ENCODE measurements around the gene FREM3.

The FREM3 gene

GRCh38 chr4:143597276-143597675, 103.2 kb downstream of the FREM3 start:
- Histone ChIP-seq H2AFZ (ENCODE audit: low read depth, low read length) (no peak overlapping the region), H3K4me1 (ENCODE audit: insufficient read depth, low read length) (no peaks in the 10 kb centered on the region), H3K36me3 (ENCODE audit: insufficient read depth, low read length) (no peaks in the 10 kb centered on the region), H3K27ac (ENCODE audit: low read length) (no peak overlapping the region), H3K4me2 (ENCODE audit: insufficient read depth, low read length) (no peak overlapping the region), H4K20me1 (ENCODE audit: insufficient read depth, low read length) (no peaks in the 10 kb centered on the region), H3K79me2 (ENCODE audit: insufficient read depth, low read length) (no peaks in the 10 kb centered on the region), H3K9me3 (ENCODE audit: insufficient read depth, low read length, severe bottlenecking) (no peaks in the 10 kb centered on the region), H3K9ac (ENCODE audit: low read depth, low read length) (no peak overlapping the region), H3K4me3 (ENCODE audit: low read depth in 1 of 2, low read length in 2 of 2) (no peak overlapping the region), H3K27me3 (ENCODE audit: insufficient read depth, low read length, poor library complexity) (no peaks in the 10 kb centered on the region)
- TF ChIP-seq EZH2 (IDR thresholded peaks at IDR 0.05; ENCODE audit: borderline replicate concordance, low read depth, low read length, severe bottlenecking) (no peak), CTCF (IDR thresholded peaks at IDR 0.05; ENCODE audit: borderline replicate concordance, extremely low read depth, low read length, poor library complexity, severe bottlenecking) (no peak)
- ATAC-seq (ENCODE audit: insufficient read depth, low read depth) (no peak), DNase-seq (no peak)

GRCh38 chr4:143587703-143588102, 112.8 kb downstream of the FREM3 start:
- peaks cover 11% of the 10 kb centered on the region for H3K9me3 ChIP-seq (ENCODE audit: insufficient read depth, low read length, severe bottlenecking)
- H3K27ac ChIP-seq (ENCODE audit: low read length) = no peak overlapping the region
- H3K9ac ChIP-seq (ENCODE audit: low read depth, low read length) = no peak overlapping the region
- DNase-seq (no peak), ATAC-seq (ENCODE audit: insufficient read depth, low read depth) (peak; percentile 57; the same call in 1 of the 3 replicates)
- no peaks in the 10 kb centered on the region for H3K79me2 ChIP-seq (ENCODE audit: insufficient read depth, low read length)
- no peaks in the 10 kb centered on the region for H4K20me1 ChIP-seq (ENCODE audit: insufficient read depth, low read length)
- H3K4me1 ChIP-seq (ENCODE audit: insufficient read depth, low read length) = no peaks in the 10 kb centered on the region
- no peaks in the 10 kb centered on the region for H3K36me3 ChIP-seq (ENCODE audit: insufficient read depth, low read length)
- H2AFZ ChIP-seq (ENCODE audit: low read depth, low read length) = no peak overlapping the region
- TF ChIP-seq EZH2 (IDR thresholded peaks at IDR 0.05; ENCODE audit: borderline replicate concordance, low read depth, low read length, severe bottlenecking) (no peak), CTCF (IDR thresholded peaks at IDR 0.05; ENCODE audit: borderline replicate concordance, extremely low read depth, low read length, poor library complexity, severe bottlenecking) (peak; percentile 49)
- no peak overlapping the region for H3K4me2 ChIP-seq (ENCODE audit: insufficient read depth, low read length)
- H3K4me3 ChIP-seq (ENCODE audit: low read depth in 1 of 2, low read length in 2 of 2) = no peak overlapping the region
- H3K27me3 ChIP-seq (ENCODE audit: insufficient read depth, low read length, poor library complexity) = no peaks in the 10 kb centered on the region

DNA sequence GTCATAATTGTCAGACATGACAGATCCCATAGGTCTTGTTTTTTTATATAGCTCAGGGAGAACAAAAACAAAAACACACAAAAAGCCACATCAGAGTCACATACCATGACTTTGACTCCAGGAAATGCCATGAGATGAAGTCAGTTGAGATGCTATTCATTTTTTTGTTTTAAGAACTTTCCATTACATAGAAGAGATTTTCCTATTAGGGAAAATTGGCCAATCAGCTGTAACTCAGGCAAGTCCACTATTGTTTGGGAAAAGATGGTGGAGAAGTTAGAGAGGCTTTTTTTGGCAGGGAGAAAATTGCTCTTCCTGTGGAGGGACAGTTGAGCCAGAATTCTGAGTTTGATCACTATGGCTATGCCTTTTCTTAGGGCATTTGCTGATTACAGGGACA, 114.4 kb downstream of the FREM3 start:
- Histone ChIP-seq H2AFZ (ENCODE audit: low read depth, low read length) (no peak overlapping the region), H3K27ac (ENCODE audit: low read length) (no peak overlapping the region), H3K9me3 (ENCODE audit: insufficient read depth, low read length, severe bottlenecking) (peaks cover 11% of the 10 kb centered on the region), H3K4me1 (ENCODE audit: insufficient read depth, low read length) (no peaks in the 10 kb centered on the region), H3K9ac (ENCODE audit: low read depth, low read length) (no peak overlapping the region), H3K4me2 (ENCODE audit: insufficient read depth, low read length) (no peak overlapping the region), H3K27me3 (ENCODE audit: insufficient read depth, low read length, poor library complexity) (no peaks in the 10 kb centered on the region), H4K20me1 (ENCODE audit: insufficient read depth, low read length) (no peaks in the 10 kb centered on the region), H3K4me3 (ENCODE audit: low read depth in 1 of 2, low read length in 2 of 2) (no peak overlapping the region), H3K79me2 (ENCODE audit: insufficient read depth, low read length) (no peaks in the 10 kb centered on the region), H3K36me3 (ENCODE audit: insufficient read depth, low read length) (no peaks in the 10 kb centered on the region)
- DNase-seq = no peak
- no peak for ATAC-seq (ENCODE audit: insufficient read depth, low read depth)
- TF ChIP-seq CTCF (IDR thresholded peaks at IDR 0.05; ENCODE audit: borderline replicate concordance, extremely low read depth, low read length, poor library complexity, severe bottlenecking) = no peak
- TF ChIP-seq EZH2 (IDR thresholded peaks at IDR 0.05; ENCODE audit: borderline replicate concordance, low read depth, low read length, severe bottlenecking) = no peak

DNA sequence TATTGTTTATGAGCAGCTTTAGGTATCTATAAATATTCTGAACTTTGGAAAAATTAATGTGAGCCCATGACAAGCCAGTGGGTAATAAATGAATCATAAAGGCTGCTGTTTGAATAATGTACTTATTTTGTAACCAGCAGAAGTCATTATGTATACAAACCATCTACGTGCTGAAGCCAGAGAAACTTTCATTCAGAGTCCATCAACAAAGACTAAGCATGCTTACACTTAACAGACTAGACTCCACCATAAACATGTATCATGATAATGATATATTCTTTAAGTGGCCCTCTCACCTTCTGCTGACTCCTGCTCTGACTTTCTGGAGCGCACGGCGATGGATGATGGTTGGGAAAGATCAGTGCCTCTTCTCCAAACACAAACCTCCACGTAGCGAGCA, 114.9 kb downstream of the FREM3 start:
- no peaks in the 10 kb centered on the region for H3K36me3 ChIP-seq (ENCODE audit: insufficient read depth, low read length)
- H3K79me2 ChIP-seq (ENCODE audit: insufficient read depth, low read length) = no peaks in the 10 kb centered on the region
- DNase-seq (no peak), ATAC-seq (ENCODE audit: insufficient read depth, low read depth) (no peak)
- TF ChIP-seq CTCF (IDR thresholded peaks at IDR 0.05; ENCODE audit: borderline replicate concordance, extremely low read depth, low read length, poor library complexity, severe bottlenecking) (no peak), EZH2 (IDR thresholded peaks at IDR 0.05; ENCODE audit: borderline replicate concordance, low read depth, low read length, severe bottlenecking) (no peak)
- H3K9me3 ChIP-seq (ENCODE audit: insufficient read depth, low read length, severe bottlenecking) = peaks cover 11% of the 10 kb centered on the region
- H3K9ac ChIP-seq (ENCODE audit: low read depth, low read length) = no peak overlapping the region
- no peak overlapping the region for H2AFZ ChIP-seq (ENCODE audit: low read depth, low read length)
- H3K4me2 ChIP-seq (ENCODE audit: insufficient read depth, low read length) = no peak overlapping the region
- no peaks in the 10 kb centered on the region for H3K4me1 ChIP-seq (ENCODE audit: insufficient read depth, low read length)
- no peaks in the 10 kb centered on the region for H4K20me1 ChIP-seq (ENCODE audit: insufficient read depth, low read length)
- H3K27me3 ChIP-seq (ENCODE audit: insufficient read depth, low read length, poor library complexity) = no peaks in the 10 kb centered on the region
- H3K27ac ChIP-seq (ENCODE audit: low read length) = no peak overlapping the region
- no peak overlapping the region for H3K4me3 ChIP-seq (ENCODE audit: low read depth in 1 of 2, low read length in 2 of 2)

Measured in DND-41 (cell line).